IMR-90 (cell line): ENCODE data around the gene FBXW8. TPM values are rescaled to one million over a fixed set of nuclear protein-coding genes. Genes with fewer than 3 reads are reported as not detected.

Experiments used
- ATAC-seq: fragments of 200-7000 bp; cut with Tn5 transposase; 2 replicates; pipeline ENCODE4 v1.9.1; 2020; ENCODE audit warnings: low read depth, mild to moderate bottlenecking, moderate library complexity
- BruUV-seq: library from RNA; stranded (reverse); fragments of 400-500 nt; replicated peaks from 2 replicates; lab custom pipeline; 2021; lab: Mats Ljungman, UMichigan
- CTCF ChIA-PET: fragments of 300-600 bp; formaldehyde crosslinking; extraction: SDS; loops from one replicate; lab custom pipeline; 2021; ENCODE audit warnings: antibody characterized with exemption; lab: Yijun Ruan, JAX
- POLR2A ChIA-PET: fragments of 300-600 bp; sonication (Branson Sonifier 250); formaldehyde crosslinking; loops from one replicate; lab custom pipeline; 2022; ENCODE audit warnings: antibody characterized with exemption; ENCODE audit not compliant: unreplicated experiment; lab: Charles Lee
- DNase-seq: peaks from one replicate; pipeline ENCODE4 v3.0.0; 2013
- H2AFZ ChIP-seq: replicated peaks from 2 replicates; pipeline ENCODE3; 2013; ENCODE audit warnings: low read length, mild to moderate bottlenecking; ENCODE audit not compliant: poor library complexity
- H2AK5ac ChIP-seq: 2 replicates; pipeline ENCODE4 v1.6.1; 2013; ENCODE audit warnings: low read depth, low read length, inconsistent platforms
- H2AK9ac ChIP-seq: replicated peaks from 2 replicates; pipeline ENCODE3; 2013; ENCODE audit warnings: mild to moderate bottlenecking, low read depth, low read length, moderate library complexity; ENCODE audit not compliant: poor library complexity
- H2BK120ac ChIP-seq: 2 replicates; pipeline ENCODE4 v1.6.1; 2013; ENCODE audit warnings: low read depth, low read length, inconsistent platforms
- H2BK15ac ChIP-seq: 3 replicates; pipeline ENCODE4 v1.6.1; 2013; ENCODE audit warnings: low read depth, low read length, inconsistent platforms
- H2BK20ac ChIP-seq: 2 replicates; pipeline ENCODE4 v1.6.1; 2013; ENCODE audit warnings: low read depth, mild to moderate bottlenecking, inconsistent platforms, low read length, moderate library complexity
- H2BK5ac ChIP-seq: 2 replicates; pipeline ENCODE4 v1.6.1; 2013; ENCODE audit warnings: mild to moderate bottlenecking, low read depth, low read length, inconsistent platforms; ENCODE audit not compliant: poor library complexity, severe bottlenecking
- H3K14ac ChIP-seq: replicated peaks from 2 replicates; pipeline ENCODE4 v1.6.1; 2013; ENCODE audit warnings: low read depth, low read length, inconsistent platforms
- H3K18ac ChIP-seq: 2 replicates; pipeline ENCODE4 v1.6.1; 2013; ENCODE audit warnings: low read depth, low read length, control low read depth
- H3K23ac ChIP-seq: 2 replicates; pipeline ENCODE4 v1.6.1; 2013; ENCODE audit warnings: low read depth, low read length, inconsistent platforms
- H3K27ac ChIP-seq: 2 replicates; pipeline ENCODE4 v1.5.1; 2013; ENCODE audit warnings: mild to moderate bottlenecking, control low read depth, low read length; ENCODE audit not compliant: insufficient read depth
- H3K27me3 ChIP-seq: 2 replicates; pipeline ENCODE4 v1.6.1; 2013; ENCODE audit warnings: low read length; ENCODE audit not compliant: control insufficient read depth, insufficient read depth
- H3K36me3 ChIP-seq: 2 replicates; pipeline ENCODE4 v1.6.1; 2013; ENCODE audit warnings: low read length, mixed read lengths; ENCODE audit not compliant: control insufficient read depth, insufficient read depth
- H3K4ac ChIP-seq: 2 replicates; pipeline ENCODE4 v1.6.1; 2013; ENCODE audit warnings: low read depth, low read length, inconsistent platforms
- H3K4me1 ChIP-seq: 2 replicates; pipeline ENCODE4 v1.6.1; 2013; ENCODE audit warnings: low read length, mixed read lengths; ENCODE audit not compliant: control insufficient read depth, insufficient read depth
- H3K4me2 ChIP-seq: 2 replicates; pipeline ENCODE4 v1.6.1; 2013; ENCODE audit warnings: low read depth, mild to moderate bottlenecking, control low read depth, low read length, moderate library complexity
- H3K4me3 ChIP-seq: 2 replicates; pipeline ENCODE4 v1.5.1; 2013; ENCODE audit warnings: low read depth, mild to moderate bottlenecking, control low read depth, low read length, moderate library complexity; ENCODE audit not compliant: insufficient read depth
- H3K56ac ChIP-seq: 2 replicates; pipeline ENCODE4 v1.6.1; 2013; ENCODE audit warnings: low read length, inconsistent platforms; ENCODE audit not compliant: insufficient read depth; ENCODE audit errors: extremely low read depth
- H3K79me1 ChIP-seq, 2 experiments: 2 replicates each; pipeline ENCODE4 v1.6.1; 2013; ENCODE audit warnings: low read length in 2 of 2, inconsistent platforms in 1 of 2, low read depth in 1 of 2
- H3K9ac ChIP-seq: 2 replicates; pipeline ENCODE4 v1.6.1; 2013; ENCODE audit warnings: low read depth, low read length, control low read depth
- H3K9me1 ChIP-seq: 2 replicates; pipeline ENCODE4 v1.6.1; 2013; ENCODE audit warnings: low read length, inconsistent platforms; ENCODE audit not compliant: insufficient read depth
- H3K9me3 ChIP-seq: 2 replicates; pipeline ENCODE4 v1.6.1; 2013; ENCODE audit warnings: low read length; ENCODE audit not compliant: control insufficient read depth, insufficient read depth
- H4K20me1 ChIP-seq: 2 replicates; pipeline ENCODE4 v1.6.1; 2013; ENCODE audit warnings: low read length, inconsistent platforms; ENCODE audit not compliant: insufficient read depth
- H4K5ac ChIP-seq: 2 replicates; pipeline ENCODE4 v1.6.1; 2013; ENCODE audit warnings: mild to moderate bottlenecking, low read depth, low read length, control low read depth
- H4K8ac ChIP-seq, 2 experiments: 2 replicates each; pipeline ENCODE4 v1.6.1; 2013; ENCODE audit warnings: low read depth in 2 of 2, low read length in 2 of 2, control low read depth in 1 of 2, inconsistent platforms in 1 of 2
- H4K91ac ChIP-seq: 2 replicates; pipeline ENCODE4 v1.6.1; 2013; ENCODE audit warnings: low read depth, low read length, inconsistent platforms; ENCODE audit not compliant: insufficient read depth
- BHLHE40 ChIP-seq: fragments of 150-350 bp; IDR thresholded peaks from 2 replicates; pipeline ENCODE4 v1.6.1; 2016; ENCODE audit warnings: mild to moderate bottlenecking, low read depth, low read length
- CEBPB ChIP-seq: IDR thresholded peaks from 2 replicates; pipeline ENCODE4 v1.6.1; 2012; ENCODE audit warnings: low read depth, low read length, improper control_type of control experiment
- CHD1 ChIP-seq: IDR thresholded peaks from 2 replicates; pipeline ENCODE4 v1.6.1; 2012; ENCODE audit warnings: low read depth, low read length, improper control_type of control experiment
- FOS ChIP-seq: fragments of 150-350 bp; IDR thresholded peaks from 2 replicates; pipeline ENCODE4 v1.6.1; 2016; ENCODE audit warnings: low read depth, low read length
- MAFK ChIP-seq: IDR thresholded peaks from 2 replicates; pipeline ENCODE4 v1.6.1; 2012; ENCODE audit warnings: low read depth, low read length, improper control_type of control experiment
- MAZ ChIP-seq: IDR thresholded peaks from 2 replicates; pipeline ENCODE4 v1.6.1; 2012; ENCODE audit warnings: low read depth, mild to moderate bottlenecking, low read length, improper control_type of control experiment, moderate library complexity, borderline replicate concordance
- MXI1 ChIP-seq: IDR thresholded peaks from 2 replicates; pipeline ENCODE4 v1.6.1; 2012; ENCODE audit warnings: low read depth, mild to moderate bottlenecking, low read length, moderate library complexity, borderline replicate concordance
- NFE2L2 ChIP-seq: fragments of 150-350 bp; IDR thresholded peaks from 2 replicates; pipeline ENCODE4 v1.6.1; 2016; ENCODE audit warnings: low read depth, mild to moderate bottlenecking, low read length
- POLR2A ChIP-seq: IDR thresholded peaks from 2 replicates; pipeline ENCODE4 v1.6.1; 2012; ENCODE audit warnings: mild to moderate bottlenecking, low read depth, low read length
- RAD21 ChIP-seq: IDR thresholded peaks from 2 replicates; pipeline ENCODE4 v1.6.1; 2012; ENCODE audit warnings: low read length, improper control_type of control experiment
- RCOR1 ChIP-seq: IDR thresholded peaks from 2 replicates; pipeline ENCODE4 v1.6.1; 2012; ENCODE audit warnings: mild to moderate bottlenecking, low read length, improper control_type of control experiment; ENCODE audit not compliant: insufficient replicate concordance
- RFX5 ChIP-seq: IDR thresholded peaks from 2 replicates; pipeline ENCODE4 v1.8.0; 2012; ENCODE audit warnings: low read depth, mild to moderate bottlenecking, low read length, moderate library complexity
- SMC3 ChIP-seq: fragments of 150-350 bp; IDR thresholded peaks from 2 replicates; pipeline ENCODE4 v1.6.1; 2016; ENCODE audit warnings: low read depth, mild to moderate bottlenecking, antibody characterized with exemption, low read length, moderate library complexity
- whole genome bisulfite sequencing, 2 experiments: methylation state at CpG; one replicate each; pipeline versions ENCODE4 v1.1.5 to v1.1.7; 2013; ENCODE audit warnings: missing lambda C conversion rate in 2 of 2; ENCODE audit not compliant: insufficient read length in 1 of 2; ENCODE audit errors: extremely low coverage in 2 of 2; 5-methylcytosine and 5-hydroxymethylcytosine counted together
- dilution Hi-C: fragments of 300-500 bp; cut with HindIII; formaldehyde crosslinking; loops from one replicate; pipeline ENCODE4 v1.14.3; 2018; ENCODE audit warnings: low sequenced_read_pairs; ENCODE audit not compliant: unreplicated experiment
- in situ Hi-C: fragments of 300-500 bp; cut with MboI; formaldehyde crosslinking; loops from 3 replicates; pipeline ENCODE4 v1.14.3; 2019; ENCODE audit warnings: low sequenced_read_pairs, inconsistent platforms, mixed read lengths
- intact Hi-C: fragments of 100-400 bp; cut with micrococcal nuclease; formaldehyde crosslinking; loops from 2 replicates; pipeline ENCODE4 v1.10.0; 2022
- polyA plus RNA-seq, 3 experiments: library from polyadenylated mRNA; depleted of rRNA; stranded (reverse); fragments of >200 nt; gene quantifications; 2 replicates each; pipeline ENCODE4 v1.2.3, GENCODE V29; 2012; ENCODE audit warnings: low replicate concordance in 1 of 3
- total RNA-seq: library from RNA; depleted of rRNA; stranded (reverse); fragments of >200 nt; gene quantifications from 2 replicates; pipeline ENCODE4 v1.2.3, GENCODE V29; 2012
- TF ChIP-seq, protein P1 (sequence below): fragments of 150-350 bp; IDR thresholded peaks from 2 replicates; pipeline ENCODE4 v1.6.1; 2017; ENCODE audit warnings: mild to moderate bottlenecking, antibody characterized with exemption, low read length, low read depth
- TF ChIP-seq, protein P2 (sequence below): conservative IDR thresholded peaks from 2 replicates; pipeline ENCODE4 v1.5.1; 2012; ENCODE audit warnings: mild to moderate bottlenecking, low read depth, low read length, improper control_type of control experiment
- TF ChIP-seq, protein P3 (sequence below): fragments of 150-350 bp; IDR thresholded peaks from 2 replicates; pipeline ENCODE4 v1.6.1; 2016; ENCODE audit warnings: low read depth, mild to moderate bottlenecking, low read length, moderate library complexity, borderline replicate concordance

Gene FBXW8
- total and polyA plus RNA-seq, 2 of the 4 experiments (the other 2 are of a cell fraction), result 20.3 to 25.8 TPM

DNA sequence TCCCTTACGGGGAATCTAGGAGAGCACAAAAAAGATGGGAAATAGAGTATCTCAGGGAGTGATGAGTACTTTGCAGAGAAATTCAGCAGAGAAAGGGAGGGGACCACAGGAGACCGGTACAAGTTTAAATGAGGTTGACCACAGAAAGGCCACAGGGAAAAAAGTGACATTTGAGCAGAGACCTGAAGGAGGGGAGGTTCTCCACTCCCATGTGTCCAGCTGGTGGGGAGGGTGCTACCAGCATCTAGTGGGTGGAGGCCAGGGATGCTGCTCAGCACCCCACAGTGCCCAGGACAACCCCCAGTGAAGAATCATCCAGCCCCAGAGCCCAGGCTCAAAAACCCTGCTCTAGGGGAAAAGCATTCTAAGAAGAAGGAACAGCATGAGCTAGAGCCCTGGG, 153.8 kb downstream of the FBXW8 start:
- no peak overlapping the region for H4K91ac ChIP-seq
- in situ Hi-C loops, result no loop called here
- peaks cover 30% of the 10 kb centered on the region for H3K27me3 ChIP-seq
- H3K18ac ChIP-seq, result no peak overlapping the region
- DNase-seq (no peak), ATAC-seq (no peak)
- no peak overlapping the region for H2BK5ac ChIP-seq
- H3K4me3 ChIP-seq, result no peak overlapping the region
- no peak overlapping the region for H2BK120ac ChIP-seq
- TF ChIP-seq RCOR1, result no peak
- TF ChIP-seq SMC3, result no peak
- TF ChIP-seq RAD21, result no peak
- no peak for TF ChIP-seq MAZ
- TF ChIP-seq CHD1, result no peak
- no peak for TF ChIP-seq RFX5
- TF ChIP-seq MAFK, result no peak
- no peak for TF ChIP-seq CEBPB
- no peak for TF ChIP-seq FOS
- TF ChIP-seq POLR2A, result no peak
- TF ChIP-seq, protein P1, sequence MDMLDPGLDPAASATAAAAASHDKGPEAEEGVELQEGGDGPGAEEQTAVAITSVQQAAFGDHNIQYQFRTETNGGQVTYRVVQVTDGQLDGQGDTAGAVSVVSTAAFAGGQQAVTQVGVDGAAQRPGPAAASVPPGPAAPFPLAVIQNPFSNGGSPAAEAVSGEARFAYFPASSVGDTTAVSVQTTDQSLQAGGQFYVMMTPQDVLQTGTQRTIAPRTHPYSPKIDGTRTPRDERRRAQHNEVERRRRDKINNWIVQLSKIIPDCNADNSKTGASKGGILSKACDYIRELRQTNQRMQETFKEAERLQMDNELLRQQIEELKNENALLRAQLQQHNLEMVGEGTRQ, result no peak
- no peak for TF ChIP-seq MXI1
- TF ChIP-seq, protein P2, sequence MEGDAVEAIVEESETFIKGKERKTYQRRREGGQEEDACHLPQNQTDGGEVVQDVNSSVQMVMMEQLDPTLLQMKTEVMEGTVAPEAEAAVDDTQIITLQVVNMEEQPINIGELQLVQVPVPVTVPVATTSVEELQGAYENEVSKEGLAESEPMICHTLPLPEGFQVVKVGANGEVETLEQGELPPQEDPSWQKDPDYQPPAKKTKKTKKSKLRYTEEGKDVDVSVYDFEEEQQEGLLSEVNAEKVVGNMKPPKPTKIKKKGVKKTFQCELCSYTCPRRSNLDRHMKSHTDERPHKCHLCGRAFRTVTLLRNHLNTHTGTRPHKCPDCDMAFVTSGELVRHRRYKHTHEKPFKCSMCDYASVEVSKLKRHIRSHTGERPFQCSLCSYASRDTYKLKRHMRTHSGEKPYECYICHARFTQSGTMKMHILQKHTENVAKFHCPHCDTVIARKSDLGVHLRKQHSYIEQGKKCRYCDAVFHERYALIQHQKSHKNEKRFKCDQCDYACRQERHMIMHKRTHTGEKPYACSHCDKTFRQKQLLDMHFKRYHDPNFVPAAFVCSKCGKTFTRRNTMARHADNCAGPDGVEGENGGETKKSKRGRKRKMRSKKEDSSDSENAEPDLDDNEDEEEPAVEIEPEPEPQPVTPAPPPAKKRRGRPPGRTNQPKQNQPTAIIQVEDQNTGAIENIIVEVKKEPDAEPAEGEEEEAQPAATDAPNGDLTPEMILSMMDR, result no peak
- no peak for TF ChIP-seq NFE2L2
- no peak for TF ChIP-seq BHLHE40
- TF ChIP-seq, protein P3, sequence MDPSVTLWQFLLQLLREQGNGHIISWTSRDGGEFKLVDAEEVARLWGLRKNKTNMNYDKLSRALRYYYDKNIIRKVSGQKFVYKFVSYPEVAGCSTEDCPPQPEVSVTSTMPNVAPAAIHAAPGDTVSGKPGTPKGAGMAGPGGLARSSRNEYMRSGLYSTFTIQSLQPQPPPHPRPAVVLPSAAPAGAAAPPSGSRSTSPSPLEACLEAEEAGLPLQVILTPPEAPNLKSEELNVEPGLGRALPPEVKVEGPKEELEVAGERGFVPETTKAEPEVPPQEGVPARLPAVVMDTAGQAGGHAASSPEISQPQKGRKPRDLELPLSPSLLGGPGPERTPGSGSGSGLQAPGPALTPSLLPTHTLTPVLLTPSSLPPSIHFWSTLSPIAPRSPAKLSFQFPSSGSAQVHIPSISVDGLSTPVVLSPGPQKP, result no peak
- no peaks in the 10 kb centered on the region for H3K9me1 ChIP-seq
- no peak overlapping the region for H2BK20ac ChIP-seq
- BruUV-seq, result no TSS peak
- no peaks in the 10 kb centered on the region for H4K20me1 ChIP-seq
- no peaks in the 10 kb centered on the region for H3K4me1 ChIP-seq
- CTCF ChIA-PET, result no interaction called here
- H2AK9ac ChIP-seq, result no peak overlapping the region
- H4K5ac ChIP-seq, result no peak overlapping the region
- no peaks in the 10 kb centered on the region for H3K36me3 ChIP-seq
- no peak overlapping the region for H2AFZ ChIP-seq
- no peak overlapping the region for H3K14ac ChIP-seq
- no peak overlapping the region for H2BK15ac ChIP-seq
- no peak overlapping the region for H3K9ac ChIP-seq
- no CpG with 5 or more reads among the region's 2 CpGs for WGBS, 2 experiments
- POLR2A ChIA-PET, result no interaction called here
- no peak overlapping the region for H3K4ac ChIP-seq
- H3K27ac ChIP-seq, result no peak overlapping the region
- dilution Hi-C loops, result no loop called here
- no peak overlapping the region for H3K4me2 ChIP-seq
- no peak overlapping the region for H2AK5ac ChIP-seq
- H3K9me3 ChIP-seq, result no peaks in the 10 kb centered on the region
- intact Hi-C loops, result no loop called here
- H3K23ac ChIP-seq, result no peak overlapping the region
- H4K8ac ChIP-seq, result no peak overlapping the region
- H3K56ac ChIP-seq, result no peak overlapping the region
- no peaks in the 10 kb centered on the region for H3K79me1 ChIP-seq
